Cardiac muscle cell (in vitro differentiated cells and primary cell): Measurements from ENCODE around the gene SUPT6H. TPM values are rescaled to one million over a fixed set of nuclear protein-coding genes. Genes with fewer than 3 reads are reported as not detected.

Experiments used
- DNase-seq, 2 donors: peaks; one replicate each; pipeline versions ENCODE4 v3.0.0 to v3.0.0-alpha.2; 2010 to 2017; ENCODE audit warnings: low read depth in 1 of 2, low spot score in 1 of 2
- H3K27ac ChIP-seq: fragments of 200-600 bp; sonication (generic); 2 replicates; pipeline ENCODE4 v1.5.1; 2016
- H3K27me3 ChIP-seq: fragments of 200-600 bp; sonication (generic); 2 replicates; pipeline ENCODE4 v1.6.0; 2016; ENCODE audit warnings: control low read depth
- H3K36me3 ChIP-seq: fragments of 200-600 bp; sonication (generic); 2 replicates; pipeline ENCODE4 v1.5.1; 2016; ENCODE audit warnings: control low read depth
- H3K4me1 ChIP-seq: fragments of 200-600 bp; sonication (generic); 2 replicates; pipeline ENCODE4 v1.8.1; 2017; ENCODE audit warnings: low read depth, mild to moderate bottlenecking, mixed run types
- H3K4me3 ChIP-seq: fragments of 200-600 bp; sonication (generic); 2 replicates; pipeline ENCODE4 v1.5.1; 2016; ENCODE audit warnings: mild to moderate bottlenecking
- H3K9me3 ChIP-seq: fragments of 200-600 bp; sonication (generic); 2 replicates; pipeline ENCODE4 v1.5.1; 2017; ENCODE audit warnings: low read depth, mild to moderate bottlenecking, control low read depth
- CTCF ChIP-seq: IDR thresholded peaks from 2 replicates; pipeline ENCODE4 v1.5.1; 2012; ENCODE audit warnings: low read depth, mild to moderate bottlenecking, low read length
- polyA plus RNA-seq: library from polyadenylated mRNA; unstranded; fragments of >200 nt; fragmentation: Nextera tagmentation; extraction: Ambion mirVana; gene quantifications from 2 replicates; pipeline ENCODE4 v1.2.1, GENCODE V29; 2016
- total RNA-seq: library from RNA; depleted of rRNA; stranded (reverse); fragments of >200 nt; gene quantifications from 2 replicates; pipeline ENCODE4 v1.2.3, GENCODE V29; 2016

The SUPT6H gene
- total and polyA plus RNA-seq, 2 experiments from 2014 or later = 29.7 to 67.8 TPM

DNA sequence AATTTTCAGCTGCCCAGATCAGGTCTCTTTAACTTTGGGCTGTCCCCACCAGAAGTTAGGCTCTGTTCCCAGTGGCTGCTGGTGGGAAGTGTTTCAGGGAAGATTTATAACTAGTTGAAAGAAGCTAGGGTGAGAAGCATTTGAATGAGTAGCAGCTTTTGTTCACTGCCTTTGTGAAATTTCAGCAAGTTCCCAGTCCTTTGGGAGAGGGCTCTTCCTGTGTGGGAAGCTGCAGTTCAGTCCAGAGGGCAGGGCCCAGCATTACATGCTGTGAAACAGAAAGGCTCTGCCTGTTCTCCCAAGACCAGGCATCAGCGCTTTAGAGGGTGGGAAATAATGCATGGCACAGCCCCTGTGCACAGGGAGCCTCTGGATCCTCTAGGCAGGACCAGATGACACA, 31.9 kb downstream of the SUPT6H start:
- H3K27ac ChIP-seq = no peak overlapping the region
- no peaks in the 10 kb centered on the region for H3K27me3 ChIP-seq
- no peak for DNase-seq
- no peaks in the 10 kb centered on the region for H3K4me1 ChIP-seq
- TF ChIP-seq CTCF = no peak
- peaks cover 75% of the 10 kb centered on the region for H3K36me3 ChIP-seq
- H3K9me3 ChIP-seq = no peaks in the 10 kb centered on the region
- H3K4me3 ChIP-seq = no peak overlapping the region

- H3K27ac ChIP-seq = no peak overlapping the region
- no peak for DNase-seq
- H3K4me1 ChIP-seq = no peaks in the 10 kb centered on the region
- peaks cover 81% of the 10 kb centered on the region for H3K36me3 ChIP-seq
- no peaks in the 10 kb centered on the region for H3K9me3 ChIP-seq
- TF ChIP-seq CTCF = no peak
- H3K4me3 ChIP-seq = no peak overlapping the region
- H3K27me3 ChIP-seq = no peaks in the 10 kb centered on the region
These were observed 36.4 kb downstream of the SUPT6H start for GRCh38 chr17:28698253-28698941.

DNA sequence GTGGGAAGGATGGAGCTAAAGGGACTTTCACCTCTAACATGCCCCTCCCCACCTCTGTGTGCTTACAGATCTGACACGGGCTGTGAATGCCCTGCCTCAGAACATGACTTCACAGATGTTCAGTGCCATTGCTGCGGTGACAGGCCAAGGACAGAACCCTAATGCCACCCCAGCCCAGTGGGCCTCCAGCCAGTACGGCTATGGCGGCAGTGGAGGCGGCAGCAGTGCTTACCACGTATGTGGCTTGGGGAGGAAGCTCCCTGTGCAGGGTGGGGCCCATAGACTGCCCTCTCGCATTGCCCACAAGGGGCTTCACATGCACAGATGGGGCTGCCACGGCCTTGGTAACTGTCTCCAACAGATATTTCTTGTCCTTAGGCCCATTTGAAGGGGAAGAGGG, 38.3 kb downstream of the SUPT6H start:
- DNase-seq = no peak
- Histone ChIP-seq H3K27ac (no peak overlapping the region), H3K4me1 (no peaks in the 10 kb centered on the region), H3K9me3 (no peaks in the 10 kb centered on the region), H3K36me3 (peaks cover 64% of the 10 kb centered on the region), H3K27me3 (no peaks in the 10 kb centered on the region), H3K4me3 (no peak overlapping the region)
- TF ChIP-seq CTCF = no peak

- Histone ChIP-seq H3K27ac (no peak overlapping the region), H3K36me3 (peaks cover 57% of the 10 kb centered on the region), H3K4me3 (no peak overlapping the region), H3K27me3 (no peaks in the 10 kb centered on the region), H3K9me3 (no peaks in the 10 kb centered on the region), H3K4me1 (no peaks in the 10 kb centered on the region)
- no peak for DNase-seq
- TF ChIP-seq CTCF = no peak
These were observed 39.0 kb downstream of the SUPT6H start for GRCh38 chr17:28700830-28701492.

DNA sequence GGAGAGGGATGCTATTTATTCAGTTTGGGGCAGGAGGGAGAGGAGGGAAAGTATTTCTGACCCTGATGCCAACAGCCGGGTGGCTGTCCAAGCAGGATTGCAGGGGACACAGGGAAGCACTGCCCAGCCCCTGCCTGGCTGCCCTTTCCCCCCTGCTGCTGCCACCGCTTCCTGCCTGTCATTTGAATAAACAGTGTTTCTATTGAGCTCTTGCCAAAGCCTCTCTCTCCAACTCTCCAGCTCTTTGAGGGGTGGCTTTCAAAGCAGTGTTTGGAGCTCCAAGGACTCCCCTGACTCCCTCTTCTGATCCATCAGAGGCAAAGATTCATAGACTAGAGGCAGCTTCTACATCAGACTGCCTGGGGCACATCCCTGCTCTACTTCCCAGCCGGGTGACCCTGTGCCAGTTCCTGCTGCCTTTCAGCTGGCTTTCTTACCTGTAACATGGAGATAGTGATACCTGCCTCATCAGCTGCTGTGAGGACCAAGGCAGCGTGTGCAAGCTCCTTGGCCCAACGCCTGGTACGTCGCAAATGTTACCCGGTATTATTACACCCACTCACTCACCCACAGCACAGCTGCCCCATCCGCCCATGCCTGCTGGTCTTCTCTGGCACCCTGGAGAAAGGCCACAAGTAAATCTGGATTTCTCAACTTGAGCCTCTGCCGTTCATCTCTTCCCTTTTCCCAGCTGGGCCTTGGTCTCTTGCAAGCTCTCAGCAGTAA, 40.2 kb downstream of the SUPT6H start:
- no peaks in the 10 kb centered on the region for H3K4me1 ChIP-seq
- TF ChIP-seq CTCF = no peak
- H3K36me3 ChIP-seq = peaks cover 49% of the 10 kb centered on the region

More for the DNA sequence above, 40.2 kb downstream of the SUPT6H start:
- Histone ChIP-seq H3K9me3 (no peaks in the 10 kb centered on the region), H3K27ac (no peak overlapping the region), H3K4me3 (no peak overlapping the region), H3K27me3 (no peaks in the 10 kb centered on the region)
- no peak for DNase-seq
